Hematopoietic multipotent progenitor cell treated with erythropoietin and hydrocortisone succinate and interleukin-3 and kit ligand, for 8 days (in vitro differentiated cells): ENCODE measurements around the gene NFIC.

Experiments used
- DNase-seq: peaks from one replicate; pipeline ENCODE4 v3.0.0-alpha.2; 2015

NFIC gene

GRCh38 chr19:3513229-3514140 lies 147.1 kb downstream of the NFIC start:
- no peak for DNase-seq

GRCh38 chr19:3514930-3515329 lies 148.5 kb downstream of the NFIC start:
- no peak for DNase-seq

GRCh38 chr19:3515891-3516422 lies 149.6 kb downstream of the NFIC start:
- DNase-seq = no peak

DNA sequence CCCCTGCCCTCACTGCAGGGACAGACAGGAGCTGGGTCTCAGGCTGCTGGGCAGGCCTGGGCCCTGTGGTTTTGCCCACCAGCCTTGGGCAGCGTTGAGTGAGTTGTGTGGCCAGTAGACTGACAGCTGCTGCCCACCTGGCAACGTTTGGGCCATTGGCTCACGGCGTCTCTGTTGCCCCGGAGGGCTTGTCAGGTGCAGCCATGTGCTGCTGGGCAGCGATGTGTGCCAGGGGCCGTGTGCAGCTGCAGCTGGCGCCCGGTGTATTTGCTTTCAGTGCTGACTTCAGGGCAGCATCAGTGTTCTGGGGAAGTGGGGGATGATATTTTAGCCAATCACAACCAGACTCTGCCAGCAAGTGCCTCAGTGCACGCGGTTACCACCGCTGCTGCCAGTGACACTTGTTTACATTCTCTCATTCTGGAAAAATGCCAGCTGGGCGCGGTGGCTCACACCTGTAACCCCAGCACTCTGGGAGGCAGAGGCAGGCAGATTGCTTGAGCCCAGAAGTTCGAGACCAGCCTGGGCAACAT lies 150.4 kb downstream of the NFIC start:
- DNase-seq = no peak

DNA sequence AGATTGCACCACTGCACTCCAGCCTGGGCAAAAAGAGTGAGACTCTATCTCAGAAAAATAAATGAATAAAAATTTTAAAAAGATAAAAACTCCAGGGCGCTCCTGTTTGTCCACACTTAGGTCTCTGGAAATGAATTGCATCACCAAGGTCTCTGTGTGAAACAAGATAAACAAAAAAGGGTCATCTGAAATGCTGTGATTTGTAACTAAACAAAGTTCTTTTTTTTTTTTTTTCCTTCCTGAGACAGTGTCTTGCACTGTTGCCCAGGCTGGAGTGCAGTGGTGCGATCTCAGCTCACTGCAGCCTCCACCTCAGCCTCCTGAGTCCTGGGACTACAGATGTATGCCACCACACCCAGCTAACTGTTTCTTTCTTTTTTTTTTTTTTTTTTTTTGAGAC lies 151.3 kb downstream of the NFIC start:
- DNase-seq = no peak

DNA sequence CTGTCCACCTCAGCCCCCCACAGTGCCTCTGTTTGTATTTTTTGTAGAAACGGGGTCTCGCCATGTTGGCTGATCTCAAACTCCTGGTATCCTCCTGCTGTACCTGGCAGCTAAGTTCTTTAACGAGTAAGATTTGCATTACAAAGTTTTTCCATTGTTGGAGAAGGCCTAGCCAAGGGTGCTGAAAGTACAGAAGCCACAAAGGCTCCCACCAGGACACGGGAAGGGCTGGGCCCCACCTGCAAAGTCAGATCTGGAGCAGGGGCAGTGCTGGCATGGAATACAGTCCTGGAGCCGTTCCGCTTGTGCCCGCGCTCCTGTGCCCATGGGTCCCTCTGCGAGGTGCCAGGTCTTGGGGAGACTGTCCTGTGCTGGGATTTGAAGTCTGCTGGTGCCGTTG lies 151.9 kb downstream of the NFIC start:
- no peak for DNase-seq

- DNase-seq = no peak
These were observed 152.3 kb downstream of the NFIC start for GRCh38 chr19:3518659-3519058.
